ENCODE measurements around the gene CEACAM21.

DNA sequence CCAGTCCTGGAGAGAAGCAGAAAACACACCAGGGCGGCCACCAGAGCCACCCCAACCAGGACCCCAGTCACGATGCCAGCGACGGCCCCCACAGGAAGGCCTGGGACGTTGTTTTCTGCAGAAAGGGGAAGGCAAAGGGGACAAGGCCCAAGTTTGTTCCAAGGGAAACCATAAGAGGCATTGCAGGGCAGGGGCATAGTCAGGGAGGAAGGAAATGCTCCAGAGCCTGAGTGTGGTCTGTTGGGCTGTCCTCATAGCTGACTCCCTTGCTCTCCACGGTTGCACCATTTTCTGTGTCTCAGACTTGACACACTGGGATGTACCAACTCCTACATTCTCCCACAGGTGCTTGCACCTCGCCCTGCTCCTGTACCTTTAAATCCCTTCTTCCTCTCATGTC is 45.7 kb downstream of the CEACAM21 start:
- no peak for TF ChIP-seq POLR2A (IDR thresholded peaks at IDR 0.05; ENCODE audit: low read length)
- TF ChIP-seq, protein P1, sequence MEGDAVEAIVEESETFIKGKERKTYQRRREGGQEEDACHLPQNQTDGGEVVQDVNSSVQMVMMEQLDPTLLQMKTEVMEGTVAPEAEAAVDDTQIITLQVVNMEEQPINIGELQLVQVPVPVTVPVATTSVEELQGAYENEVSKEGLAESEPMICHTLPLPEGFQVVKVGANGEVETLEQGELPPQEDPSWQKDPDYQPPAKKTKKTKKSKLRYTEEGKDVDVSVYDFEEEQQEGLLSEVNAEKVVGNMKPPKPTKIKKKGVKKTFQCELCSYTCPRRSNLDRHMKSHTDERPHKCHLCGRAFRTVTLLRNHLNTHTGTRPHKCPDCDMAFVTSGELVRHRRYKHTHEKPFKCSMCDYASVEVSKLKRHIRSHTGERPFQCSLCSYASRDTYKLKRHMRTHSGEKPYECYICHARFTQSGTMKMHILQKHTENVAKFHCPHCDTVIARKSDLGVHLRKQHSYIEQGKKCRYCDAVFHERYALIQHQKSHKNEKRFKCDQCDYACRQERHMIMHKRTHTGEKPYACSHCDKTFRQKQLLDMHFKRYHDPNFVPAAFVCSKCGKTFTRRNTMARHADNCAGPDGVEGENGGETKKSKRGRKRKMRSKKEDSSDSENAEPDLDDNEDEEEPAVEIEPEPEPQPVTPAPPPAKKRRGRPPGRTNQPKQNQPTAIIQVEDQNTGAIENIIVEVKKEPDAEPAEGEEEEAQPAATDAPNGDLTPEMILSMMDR (IDR thresholded peaks at IDR 0.05), result no peak
- no peak for TF ChIP-seq NPAS2 (CRISPR knock-in tag; IDR thresholded peaks at IDR 0.05; ENCODE audit: borderline replicate concordance)
- no peak for TF ChIP-seq KDM5A (IDR thresholded peaks at IDR 0.05)
- no peak for TF ChIP-seq HOXB5 (CRISPR knock-in tag; IDR thresholded peaks at IDR 0.05)
- TF ChIP-seq, protein P2, sequence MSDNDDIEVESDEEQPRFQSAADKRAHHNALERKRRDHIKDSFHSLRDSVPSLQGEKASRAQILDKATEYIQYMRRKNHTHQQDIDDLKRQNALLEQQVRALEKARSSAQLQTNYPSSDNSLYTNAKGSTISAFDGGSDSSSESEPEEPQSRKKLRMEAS (IDR thresholded peaks at IDR 0.05), result no peak
- no peak for TF ChIP-seq ZFP36 (IDR thresholded peaks at IDR 0.05; ENCODE audit: borderline replicate concordance, partially characterized antibody)
- TF ChIP-seq, protein P3, sequence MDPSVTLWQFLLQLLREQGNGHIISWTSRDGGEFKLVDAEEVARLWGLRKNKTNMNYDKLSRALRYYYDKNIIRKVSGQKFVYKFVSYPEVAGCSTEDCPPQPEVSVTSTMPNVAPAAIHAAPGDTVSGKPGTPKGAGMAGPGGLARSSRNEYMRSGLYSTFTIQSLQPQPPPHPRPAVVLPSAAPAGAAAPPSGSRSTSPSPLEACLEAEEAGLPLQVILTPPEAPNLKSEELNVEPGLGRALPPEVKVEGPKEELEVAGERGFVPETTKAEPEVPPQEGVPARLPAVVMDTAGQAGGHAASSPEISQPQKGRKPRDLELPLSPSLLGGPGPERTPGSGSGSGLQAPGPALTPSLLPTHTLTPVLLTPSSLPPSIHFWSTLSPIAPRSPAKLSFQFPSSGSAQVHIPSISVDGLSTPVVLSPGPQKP (IDR thresholded peaks at IDR 0.05; ENCODE audit: low read depth, low read length), result no peak

Measured in A549 (cell line).